DND-41 (cell line): ENCODE results near the gene GATA3.

ENCODE experiments used
- ATAC-seq: fragments of 200-7000 bp; cut with Tn5 transposase; 3 replicates; pipeline ENCODE4 v1.9.1; 2021; ENCODE audit warnings: low read depth; ENCODE audit not compliant: insufficient read depth
- DNase-seq: peaks from one replicate; pipeline ENCODE4 v3.0.0-alpha.2; 2020
- H2AFZ ChIP-seq: 2 replicates; pipeline ENCODE4 v1.6.0; 2012; ENCODE audit warnings: low read depth, low read length
- H3K27ac ChIP-seq: 2 replicates; pipeline ENCODE4 v1.5.1; 2012; ENCODE audit warnings: low read length, inconsistent platforms
- H3K27me3 ChIP-seq: fragments of 200-600 bp; sonication (generic); 2 replicates; pipeline ENCODE4 v1.6.0; 2012; ENCODE audit warnings: low read length, mild to moderate bottlenecking, inconsistent platforms; ENCODE audit not compliant: insufficient read depth, poor library complexity
- H3K36me3 ChIP-seq: 2 replicates; pipeline ENCODE4 v1.5.1; 2012; ENCODE audit warnings: low read length, inconsistent platforms; ENCODE audit not compliant: insufficient read depth
- H3K4me1 ChIP-seq: 2 replicates; pipeline ENCODE4 v1.5.1; 2012; ENCODE audit warnings: mild to moderate bottlenecking, low read length; ENCODE audit not compliant: insufficient read depth
- H3K4me2 ChIP-seq: 2 replicates; pipeline ENCODE4 v1.6.0; 2012; ENCODE audit warnings: mild to moderate bottlenecking, moderate library complexity, low read length, inconsistent platforms; ENCODE audit not compliant: insufficient read depth
- H3K4me3 ChIP-seq, 2 experiments: fragments of 200-600 bp in 1 of 2; shearing (Covaris generic) in 1 of 2; 2 replicates each; pipeline ENCODE4 v1.5.1; 2012 to 2016; ENCODE audit warnings: inconsistent platforms in 2 of 2, low read length in 2 of 2, mild to moderate bottlenecking in 2 of 2, low read depth in 1 of 2, moderate library complexity in 1 of 2
- H3K79me2 ChIP-seq: 2 replicates; pipeline ENCODE4 v1.6.0; 2012; ENCODE audit warnings: low read length, inconsistent platforms; ENCODE audit not compliant: insufficient read depth
- H3K9ac ChIP-seq: 2 replicates; pipeline ENCODE4 v1.6.0; 2012; ENCODE audit warnings: low read depth, mild to moderate bottlenecking, inconsistent platforms, low read length, moderate library complexity
- H3K9me3 ChIP-seq: 2 replicates; pipeline ENCODE4 v1.5.1; 2012; ENCODE audit warnings: low read length, moderate library complexity, mild to moderate bottlenecking, inconsistent platforms; ENCODE audit not compliant: insufficient read depth, severe bottlenecking
- H4K20me1 ChIP-seq: 2 replicates; pipeline ENCODE4 v1.6.0; 2012; ENCODE audit warnings: low read length; ENCODE audit not compliant: insufficient read depth
- CTCF ChIP-seq: IDR thresholded peaks from 2 replicates; pipeline ENCODE4 v1.5.1; 2012; ENCODE audit warnings: borderline replicate concordance, low read length, moderate library complexity, mild to moderate bottlenecking; ENCODE audit not compliant: poor library complexity, severe bottlenecking; ENCODE audit errors: extremely low read depth
- EZH2 ChIP-seq: IDR thresholded peaks from 3 replicates; pipeline ENCODE4 v1.6.1; 2012; ENCODE audit warnings: borderline replicate concordance, low read depth, mild to moderate bottlenecking, moderate library complexity, low read length, inconsistent platforms; ENCODE audit not compliant: severe bottlenecking

Gene GATA3

GRCh38 chr10:8054494-8055407 lies at the start of gene GATA3:
Gene GATA3 (plus strand): TSS chr10:8054688. CDS start chr10:8055656, 968 bp downstream.
- H3K4me3 ChIP-seq = peak within 1 kb of the TSS; percentile 32 to 65
- H3K36me3 ChIP-seq = peaks cover 46% of the 10 kb centered on the region
- ATAC-seq (peak; percentile 60), DNase-seq (peak; percentile 89)
- H3K4me2 ChIP-seq = peak within 1 kb of the TSS; percentile 70
- H3K27me3 ChIP-seq = no peaks in the 10 kb centered on the region
- H3K79me2 ChIP-seq = peaks cover 61% of the 10 kb centered on the region
- H3K9me3 ChIP-seq = no peaks in the 10 kb centered on the region
- no peak for TF ChIP-seq EZH2
- no peak for TF ChIP-seq CTCF
- H2AFZ ChIP-seq = peak within 1 kb of the TSS; percentile 57
- peak within 1 kb of the TSS; percentile 95 for H3K27ac ChIP-seq
- peak within 1 kb of the TSS; percentile 94 for H3K9ac ChIP-seq
- H4K20me1 ChIP-seq = peaks cover 29% of the 10 kb centered on the region
- peaks cover 33% of the 10 kb centered on the region for H3K4me1 ChIP-seq

- Histone ChIP-seq H3K4me3 (no peak overlapping the region), H3K4me1 (no peaks in the 10 kb centered on the region), H3K36me3 (peaks cover 20% of the 10 kb centered on the region; the same call in 1 of the 2 replicates), H3K27me3 (no peaks in the 10 kb centered on the region), H3K9me3 (peaks cover 7% of the 10 kb centered on the region), H2AFZ (no peak overlapping the region), H3K4me2 (no peak overlapping the region), H3K79me2 (no peaks in the 10 kb centered on the region), H3K9ac (no peak overlapping the region), H4K20me1 (no peaks in the 10 kb centered on the region), H3K27ac (no peak overlapping the region)
- no peak for DNase-seq
- TF ChIP-seq EZH2 (no peak), CTCF (no peak)
- no peak for ATAC-seq
These were observed 48.1 kb upstream of the GATA3 start for GRCh38 chr10:8006274-8006999.

- H3K27me3 ChIP-seq = no peaks in the 10 kb centered on the region
- no peaks in the 10 kb centered on the region for H3K79me2 ChIP-seq
- H4K20me1 ChIP-seq = no peaks in the 10 kb centered on the region
- H3K9me3 ChIP-seq = peaks cover 7% of the 10 kb centered on the region
- H3K4me2 ChIP-seq = no peak overlapping the region
- H3K4me1 ChIP-seq = no peaks in the 10 kb centered on the region
- no peak for DNase-seq
- no peak overlapping the region for H2AFZ ChIP-seq
- H3K9ac ChIP-seq = no peak overlapping the region
- TF ChIP-seq EZH2 (no peak), CTCF (no peak)
- peaks cover 26% of the 10 kb centered on the region for H3K36me3 ChIP-seq
- no peak for ATAC-seq
- no peak overlapping the region for H3K4me3 ChIP-seq
- no peak overlapping the region for H3K27ac ChIP-seq
These were observed 45.5 kb upstream of the GATA3 start for GRCh38 chr10:8009031-8009430.
